ENCODE data around the gene BRIP1.

GRCh38 chr17:61783556-61784304 is 79.6 kb downstream of the BRIP1 start:
- TF ChIP-seq CTCF (IDR thresholded peaks at IDR 0.05): no peak
- TF ChIP-seq POLR2A (IDR thresholded peaks at IDR 0.05): no peak

All from lower leg skin (tissue), 3 donors.